Calu3 (cell line): ENCODE data around the gene RNF169. TPM values are rescaled to one million over a fixed set of nuclear protein-coding genes. Genes with fewer than 3 reads are reported as not detected.

Experiments used
- BruUV-seq: library from RNA; stranded (reverse); fragments of 400-500 nt; replicated peaks from 2 replicates; lab custom pipeline; 2021; lab: Mats Ljungman, UMichigan
- CTCF ChIA-PET: fragments of 300-600 bp; sonication (Branson Sonifier 250); formaldehyde crosslinking; loops from one replicate; lab custom pipeline; 2022; ENCODE audit warnings: antibody characterized with exemption; lab: Charles Lee
- DNase-seq: peaks from one replicate; pipeline ENCODE4 v3.0.0; 2022
- H3K27ac Mint-ChIP-seq: one replicate; pipeline ENCODE4 v1.8.0; 2022; ENCODE audit warnings: mixed read lengths; ENCODE audit not compliant: unreplicated experiment
- H3K27me3 Mint-ChIP-seq: one replicate; pipeline ENCODE4 v1.8.0; 2022; ENCODE audit warnings: mixed read lengths; ENCODE audit not compliant: unreplicated experiment
- H3K36me3 Mint-ChIP-seq: one replicate; pipeline ENCODE4 v1.8.0; 2022; ENCODE audit warnings: mild to moderate bottlenecking, moderate library complexity, mixed read lengths; ENCODE audit not compliant: insufficient read depth, unreplicated experiment
- H3K4me1 Mint-ChIP-seq: one replicate; pipeline ENCODE4 v1.8.0; 2022; ENCODE audit warnings: mild to moderate bottlenecking, low read depth, mixed read lengths; ENCODE audit not compliant: unreplicated experiment
- H3K4me3 Mint-ChIP-seq: one replicate; pipeline ENCODE4 v1.8.0; 2022; ENCODE audit warnings: mild to moderate bottlenecking, low read depth, moderate library complexity, mixed read lengths; ENCODE audit not compliant: unreplicated experiment
- H3K9me3 Mint-ChIP-seq: one replicate; pipeline ENCODE4 v1.8.0; 2022; ENCODE audit warnings: low read depth, mixed read lengths; ENCODE audit not compliant: unreplicated experiment
- intact Hi-C: fragments of 100-400 bp; cut with micrococcal nuclease; formaldehyde crosslinking; loops from one replicate; pipeline ENCODE4 v1.10.0; 2022; ENCODE audit not compliant: unreplicated experiment
- total RNA-seq: library from RNA; stranded (reverse); gene quantifications from 2 replicates; pipeline ENCODE4 v1.2.3, GENCODE V29; 2022
- TF ChIP-seq, protein P1 (sequence below): fragments of 200-600 bp; IDR thresholded peaks from one replicate; pipeline ENCODE4 v1.8.0; 2022; ENCODE audit warnings: antibody characterized with exemption; ENCODE audit not compliant: unreplicated experiment

Gene RNF169
- total RNA-seq, 1 experiment from 2014 or later: 22.5 TPM

DNA sequence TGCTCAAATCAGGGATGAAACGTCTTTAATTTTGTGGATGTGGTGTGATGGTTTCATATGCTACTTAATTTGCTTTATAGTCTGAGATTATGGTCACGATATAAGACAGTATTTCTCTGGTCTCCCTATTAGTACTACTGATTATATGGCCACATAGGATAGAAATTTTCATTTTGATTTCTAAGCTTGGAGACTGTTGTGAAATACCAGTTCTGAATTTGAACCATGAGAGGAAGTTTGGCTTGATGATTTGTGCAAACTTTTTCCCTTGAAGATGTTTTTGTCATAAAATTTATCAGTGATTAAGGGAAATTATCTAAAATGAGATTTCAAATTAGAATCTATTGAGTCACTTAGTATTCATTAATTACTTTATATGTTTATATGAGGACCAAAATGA, 2.7 kb downstream of the RNF169 start:
- no peak overlapping the region for H3K4me3 Mint-ChIP-seq
- no peak for DNase-seq
- TF ChIP-seq, protein P1, sequence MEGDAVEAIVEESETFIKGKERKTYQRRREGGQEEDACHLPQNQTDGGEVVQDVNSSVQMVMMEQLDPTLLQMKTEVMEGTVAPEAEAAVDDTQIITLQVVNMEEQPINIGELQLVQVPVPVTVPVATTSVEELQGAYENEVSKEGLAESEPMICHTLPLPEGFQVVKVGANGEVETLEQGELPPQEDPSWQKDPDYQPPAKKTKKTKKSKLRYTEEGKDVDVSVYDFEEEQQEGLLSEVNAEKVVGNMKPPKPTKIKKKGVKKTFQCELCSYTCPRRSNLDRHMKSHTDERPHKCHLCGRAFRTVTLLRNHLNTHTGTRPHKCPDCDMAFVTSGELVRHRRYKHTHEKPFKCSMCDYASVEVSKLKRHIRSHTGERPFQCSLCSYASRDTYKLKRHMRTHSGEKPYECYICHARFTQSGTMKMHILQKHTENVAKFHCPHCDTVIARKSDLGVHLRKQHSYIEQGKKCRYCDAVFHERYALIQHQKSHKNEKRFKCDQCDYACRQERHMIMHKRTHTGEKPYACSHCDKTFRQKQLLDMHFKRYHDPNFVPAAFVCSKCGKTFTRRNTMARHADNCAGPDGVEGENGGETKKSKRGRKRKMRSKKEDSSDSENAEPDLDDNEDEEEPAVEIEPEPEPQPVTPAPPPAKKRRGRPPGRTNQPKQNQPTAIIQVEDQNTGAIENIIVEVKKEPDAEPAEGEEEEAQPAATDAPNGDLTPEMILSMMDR: no peak
- intact Hi-C loops: no loop called here
- H3K9me3 Mint-ChIP-seq: no peaks in the 10 kb centered on the region
- H3K4me1 Mint-ChIP-seq: peaks cover 48% of the 10 kb centered on the region
- CTCF ChIA-PET: interaction anchor here (0.7 kb wide), 1 partner anchor 676 kb away, joined by 4 read pairs; no protein-coding TSS in a partner anchor
- no peaks in the 10 kb centered on the region for H3K27me3 Mint-ChIP-seq
- BruUV-seq: no TSS peak
- no peak overlapping the region for H3K27ac Mint-ChIP-seq
- peaks cover 22% of the 10 kb centered on the region for H3K36me3 Mint-ChIP-seq

DNA sequence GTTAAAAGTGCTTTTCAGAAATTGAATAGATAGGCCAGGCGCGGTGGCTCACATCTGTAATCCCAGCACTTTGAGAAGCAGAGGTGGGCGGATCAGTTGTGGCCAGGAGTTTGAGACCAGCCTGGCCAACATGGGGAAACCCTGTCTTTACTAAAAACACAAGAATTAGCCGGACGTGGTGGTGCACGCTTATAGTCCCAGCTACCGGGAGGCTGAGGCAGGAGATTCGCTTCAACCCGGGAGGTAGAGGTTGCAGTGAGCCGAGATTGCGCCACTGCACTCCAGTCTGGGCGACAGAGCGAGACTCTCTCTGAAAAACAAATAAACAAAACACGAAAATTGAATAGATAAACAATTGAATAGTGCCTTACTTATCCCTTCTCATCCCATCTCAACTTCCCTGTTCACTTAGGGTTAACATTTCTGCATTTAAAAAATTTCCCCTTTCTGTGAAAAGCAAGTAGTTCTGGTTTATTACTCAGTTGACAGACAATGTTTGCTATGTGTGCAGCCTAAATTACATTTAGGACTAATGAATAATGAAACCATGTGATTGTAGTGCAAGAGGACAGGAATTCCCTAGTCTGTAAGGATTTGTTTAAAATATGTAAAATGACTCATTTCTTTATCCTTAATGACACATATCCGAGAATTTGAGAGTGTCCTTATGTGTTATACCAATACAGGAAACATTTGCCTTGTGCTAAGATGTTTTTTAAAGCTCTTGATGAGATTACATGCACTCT, 6.0 kb downstream of the RNF169 start:
- Mint-ChIP-seq H3K9me3 (no peaks in the 10 kb centered on the region), H3K4me3 (peak overlapping the region; percentile 47), H3K4me1 (peaks cover 37% of the 10 kb centered on the region), H3K36me3 (peaks cover 11% of the 10 kb centered on the region), H3K27me3 (no peaks in the 10 kb centered on the region), H3K27ac (peak overlapping the region; percentile 76)
- BruUV-seq: TSS peak; percentile 37
- TF ChIP-seq, protein P1: no peak
- CTCF ChIA-PET: interaction anchor here (0.9 to 1.5 kb wide), 3 partner anchors 52 to 188 kb away, joined by 3 to 4 read pairs (median 3); no protein-coding TSS in a partner anchor
- intact Hi-C loops: no loop called here
- DNase-seq: peak; percentile 37

DNA sequence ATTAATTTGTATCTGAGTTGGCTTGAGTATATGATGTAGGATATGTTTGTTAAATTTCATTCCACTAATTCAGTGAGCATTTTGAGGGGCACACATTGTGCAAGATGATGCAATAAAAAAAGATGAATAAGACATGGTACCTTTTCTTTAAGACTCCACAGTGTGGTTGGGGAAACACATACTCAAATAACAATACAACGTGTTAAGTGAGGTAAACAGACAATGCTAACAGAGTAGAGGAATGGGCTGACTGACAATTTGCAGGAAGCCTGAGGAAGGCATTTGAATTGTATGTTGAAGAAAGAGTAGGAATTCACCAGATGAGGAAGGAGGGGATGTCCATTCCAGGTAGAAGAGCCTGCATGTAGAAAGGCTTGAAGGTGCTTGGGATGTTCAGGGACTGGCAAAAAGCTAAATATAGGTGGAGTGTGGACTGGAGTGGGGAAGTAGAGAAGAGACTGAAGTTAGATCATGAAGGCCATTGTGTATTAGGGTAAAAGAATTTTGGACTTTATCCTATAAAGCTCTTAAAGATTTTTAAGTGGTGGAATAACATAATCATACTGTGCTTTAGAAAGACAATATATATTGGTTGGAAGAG, 6.8 kb downstream of the RNF169 start:
- intact Hi-C loops: no loop called here
- peaks cover 34% of the 10 kb centered on the region for H3K4me1 Mint-ChIP-seq
- no peaks in the 10 kb centered on the region for H3K27me3 Mint-ChIP-seq
- no TSS peak for BruUV-seq
- no peak for DNase-seq
- H3K27ac Mint-ChIP-seq: peak overlapping the region; percentile 76
- peaks cover 5% of the 10 kb centered on the region for H3K36me3 Mint-ChIP-seq
- CTCF ChIA-PET: interaction anchor here (0.9 to 1.5 kb wide), 3 partner anchors 53 to 189 kb away, joined by 3 to 4 read pairs (median 3); no protein-coding TSS in a partner anchor
- TF ChIP-seq, protein P1: no peak
- no peaks in the 10 kb centered on the region for H3K9me3 Mint-ChIP-seq
- H3K4me3 Mint-ChIP-seq: peak overlapping the region; percentile 47

DNA sequence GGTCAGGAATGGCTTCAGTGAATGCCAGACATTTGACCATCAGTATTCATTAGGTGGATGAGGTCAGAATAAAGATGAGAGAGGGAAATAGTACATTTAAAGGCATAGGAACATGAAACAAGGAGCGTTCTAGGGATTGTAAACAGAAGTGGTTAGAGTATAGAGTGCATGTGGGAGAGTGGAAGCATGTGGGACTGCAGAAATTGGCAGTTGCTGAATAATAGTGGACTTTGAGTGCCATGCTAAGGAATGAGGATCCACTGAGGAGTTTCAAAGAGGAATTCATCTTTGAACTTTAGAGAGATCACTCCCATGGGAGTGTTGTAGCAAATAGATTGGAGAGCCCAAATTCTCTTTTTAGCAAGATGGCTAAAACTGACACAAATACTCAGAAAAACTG, 7.9 kb downstream of the RNF169 start:
- Mint-ChIP-seq H3K36me3 (peaks cover 5% of the 10 kb centered on the region), H3K27me3 (no peaks in the 10 kb centered on the region), H3K9me3 (no peaks in the 10 kb centered on the region), H3K27ac (peak overlapping the region; percentile 3), H3K4me3 (no peak overlapping the region), H3K4me1 (peaks cover 34% of the 10 kb centered on the region)
- TF ChIP-seq, protein P1: no peak
- BruUV-seq: no TSS peak
- intact Hi-C loops: no loop called here
- no peak for DNase-seq
- CTCF ChIA-PET: no interaction called here
